ENCODE results near the gene PDCD4. TPM values are rescaled to one million over a fixed set of nuclear protein-coding genes. Genes with fewer than 3 reads are reported as not detected.

PDCD4 gene
- total RNA-seq, 1 donor = 330 TPM

- Histone ChIP-seq H3K27me3 (ENCODE audit: insufficient read depth, low read length) (no peaks in the 10 kb centered on the region), H3K4me3 (ENCODE audit: low read length) (no peak overlapping the region), H3K9me3 (ENCODE audit: low read depth, low read length) (no peaks in the 10 kb centered on the region), H3K4me1 (ENCODE audit: insufficient read depth, low read length) (peaks cover 23% of the 10 kb centered on the region)
Measured at GRCh38 chr10:110836706-110837105, 35.0 kb upstream of the PDCD4 start.

GRCh38 chr10:110837418-110838171 lies 34.1 kb upstream of the PDCD4 start:
- Histone ChIP-seq H3K4me1 (ENCODE audit: insufficient read depth, low read length) (peaks cover 30% of the 10 kb centered on the region), H3K9me3 (ENCODE audit: low read depth, low read length) (no peaks in the 10 kb centered on the region), H3K4me3 (ENCODE audit: low read length) (no peak overlapping the region), H3K27me3 (ENCODE audit: insufficient read depth, low read length) (no peaks in the 10 kb centered on the region)

- Histone ChIP-seq H3K9me3 (ENCODE audit: low read depth, low read length) (no peaks in the 10 kb centered on the region), H3K4me3 (ENCODE audit: low read length) (no peak overlapping the region), H3K27me3 (ENCODE audit: insufficient read depth, low read length) (no peaks in the 10 kb centered on the region), H3K4me1 (ENCODE audit: insufficient read depth, low read length) (peaks cover 46% of the 10 kb centered on the region)
Measured at GRCh38 chr10:110840225-110840922, 31.4 kb upstream of the PDCD4 start.

GRCh38 chr10:110840923-110841428 lies 30.8 kb upstream of the PDCD4 start:
- H3K9me3 ChIP-seq (ENCODE audit: low read depth, low read length) = no peaks in the 10 kb centered on the region
- H3K4me1 ChIP-seq (ENCODE audit: insufficient read depth, low read length) = peaks cover 46% of the 10 kb centered on the region
- no peak overlapping the region for H3K4me3 ChIP-seq (ENCODE audit: low read length)
- no peaks in the 10 kb centered on the region for H3K27me3 ChIP-seq (ENCODE audit: insufficient read depth, low read length)

- peaks cover 43% of the 10 kb centered on the region for H3K4me1 ChIP-seq (ENCODE audit: insufficient read depth, low read length)
Measured at GRCh38 chr10:110841767-110842267, 29.9 kb upstream of the PDCD4 start.

GRCh38 chr10:110842326-110842904 lies 29.3 kb upstream of the PDCD4 start:
- no peaks in the 10 kb centered on the region for H3K27me3 ChIP-seq (ENCODE audit: insufficient read depth, low read length)
- H3K4me1 ChIP-seq (ENCODE audit: insufficient read depth, low read length) = peaks cover 43% of the 10 kb centered on the region
- no peak overlapping the region for H3K4me3 ChIP-seq (ENCODE audit: low read length)
- H3K9me3 ChIP-seq (ENCODE audit: low read depth, low read length) = no peaks in the 10 kb centered on the region

More at GRCh38 chr10:110841767-110842267, 29.9 kb upstream of the PDCD4 start:
- no peaks in the 10 kb centered on the region for H3K9me3 ChIP-seq (ENCODE audit: low read depth, low read length)
- H3K27me3 ChIP-seq (ENCODE audit: insufficient read depth, low read length) = no peaks in the 10 kb centered on the region
- H3K4me3 ChIP-seq (ENCODE audit: low read length) = no peak overlapping the region

- H3K4me1 ChIP-seq (ENCODE audit: insufficient read depth, low read length) = peaks cover 43% of the 10 kb centered on the region
- no peaks in the 10 kb centered on the region for H3K9me3 ChIP-seq (ENCODE audit: low read depth, low read length)
Measured at GRCh38 chr10:110843031-110843430, 28.7 kb upstream of the PDCD4 start.

GRCh38 chr10:110843796-110844616 lies 27.7 kb upstream of the PDCD4 start:
- H3K27me3 ChIP-seq (ENCODE audit: insufficient read depth, low read length) = no peaks in the 10 kb centered on the region
- H3K4me3 ChIP-seq (ENCODE audit: low read length) = no peak overlapping the region
- no peaks in the 10 kb centered on the region for H3K9me3 ChIP-seq (ENCODE audit: low read depth, low read length)
- H3K4me1 ChIP-seq (ENCODE audit: insufficient read depth, low read length) = peaks cover 43% of the 10 kb centered on the region

More at GRCh38 chr10:110843031-110843430, 28.7 kb upstream of the PDCD4 start:
- Histone ChIP-seq H3K27me3 (ENCODE audit: insufficient read depth, low read length) (no peaks in the 10 kb centered on the region), H3K4me3 (ENCODE audit: low read length) (no peak overlapping the region)

- Histone ChIP-seq H3K27me3 (ENCODE audit: insufficient read depth, low read length) (no peaks in the 10 kb centered on the region), H3K4me3 (ENCODE audit: low read length) (no peak overlapping the region), H3K4me1 (ENCODE audit: insufficient read depth, low read length) (peaks cover 47% of the 10 kb centered on the region), H3K9me3 (ENCODE audit: low read depth, low read length) (no peaks in the 10 kb centered on the region)
Measured at GRCh38 chr10:110844617-110844881, 27.2 kb upstream of the PDCD4 start.

GRCh38 chr10:110845192-110845755 lies 26.5 kb upstream of the PDCD4 start:
- H3K4me3 ChIP-seq (ENCODE audit: low read length) = no peak overlapping the region
- no peaks in the 10 kb centered on the region for H3K9me3 ChIP-seq (ENCODE audit: low read depth, low read length)
- H3K27me3 ChIP-seq (ENCODE audit: insufficient read depth, low read length) = no peaks in the 10 kb centered on the region
- peaks cover 55% of the 10 kb centered on the region for H3K4me1 ChIP-seq (ENCODE audit: insufficient read depth, low read length)

GRCh38 chr10:110845756-110846620 lies 25.7 kb upstream of the PDCD4 start:
- no peaks in the 10 kb centered on the region for H3K27me3 ChIP-seq (ENCODE audit: insufficient read depth, low read length)
- H3K4me1 ChIP-seq (ENCODE audit: insufficient read depth, low read length) = peaks cover 62% of the 10 kb centered on the region
- H3K9me3 ChIP-seq (ENCODE audit: low read depth, low read length) = no peaks in the 10 kb centered on the region
- no peak overlapping the region for H3K4me3 ChIP-seq (ENCODE audit: low read length)

- Histone ChIP-seq H3K27me3 (ENCODE audit: insufficient read depth, low read length) (no peaks in the 10 kb centered on the region), H3K4me1 (ENCODE audit: insufficient read depth, low read length) (peaks cover 61% of the 10 kb centered on the region)
Measured at GRCh38 chr10:110847374-110847773, 24.4 kb upstream of the PDCD4 start.

GRCh38 chr10:110848106-110848505 lies 23.6 kb upstream of the PDCD4 start:
- Histone ChIP-seq H3K4me1 (ENCODE audit: insufficient read depth, low read length) (peaks cover 61% of the 10 kb centered on the region), H3K27me3 (ENCODE audit: insufficient read depth, low read length) (no peaks in the 10 kb centered on the region), H3K9me3 (ENCODE audit: low read depth, low read length) (no peaks in the 10 kb centered on the region), H3K4me3 (ENCODE audit: low read length) (no peak overlapping the region)

More at GRCh38 chr10:110847374-110847773, 24.4 kb upstream of the PDCD4 start:
- H3K9me3 ChIP-seq (ENCODE audit: low read depth, low read length) = no peaks in the 10 kb centered on the region
- H3K4me3 ChIP-seq (ENCODE audit: low read length) = no peak overlapping the region

GRCh38 chr10:110850099-110850498 lies 21.6 kb upstream of the PDCD4 start:
- Histone ChIP-seq H3K4me1 (ENCODE audit: insufficient read depth, low read length) (peaks cover 58% of the 10 kb centered on the region), H3K27me3 (ENCODE audit: insufficient read depth, low read length) (no peaks in the 10 kb centered on the region), H3K4me3 (ENCODE audit: low read length) (no peak overlapping the region), H3K9me3 (ENCODE audit: low read depth, low read length) (no peaks in the 10 kb centered on the region)
